IPS-NIHi7 (cell line): ENCODE data around the gene OLFML1.

Experiments
- DNase-seq: peaks from one replicate; pipeline ENCODE4 v3.0.0; 2012; ENCODE audit warnings: mixed read lengths; ENCODE audit errors: extremely low spot score

Gene OLFML1

GRCh38 chr11:7559398-7560283 lies 74.3 kb downstream of the OLFML1 start:
- no peak for DNase-seq
